HepG2 (cell line): ENCODE data around the gene BICDL2.

Source experiments
- BHLHE40 ChIP-seq: IDR thresholded peaks from 2 replicates; pipeline ENCODE4 v1.6.1; 2011; ENCODE audit warnings: low read length, improper control_type of control experiment
- JUN ChIP-seq: sonication (generic); formaldehyde crosslinking; IDR thresholded peaks from 2 replicates; pipeline ENCODE4 v1.4.0; 2020; ENCODE audit warnings: mild to moderate bottlenecking, missing genetic modification reagents
- PTBP1 ChIP-seq: fragments of 200-400 bp; formaldehyde crosslinking; IDR thresholded peaks from 2 replicates; pipeline ENCODE4 v1.6.1; 2018; ENCODE audit warnings: low read length, low read depth; ENCODE audit not compliant: poor library complexity, severe bottlenecking
- ZNF124 ChIP-seq: sonication (generic); formaldehyde crosslinking; IDR thresholded peaks from 2 replicates; pipeline ENCODE4 v1.4.0; 2020; ENCODE audit warnings: missing genetic modification reagents
- ZNF296 ChIP-seq: sonication (generic); formaldehyde crosslinking; conservative IDR thresholded peaks from 2 replicates; pipeline ENCODE4 v1.5.0; 2020; ENCODE audit warnings: mild to moderate bottlenecking, missing genetic modification reagents
- TF ChIP-seq, protein P1 (sequence below): sonication (generic); formaldehyde crosslinking; IDR thresholded peaks from 2 replicates; pipeline ENCODE4 v1.8.0; 2023; ENCODE audit warnings: mild to moderate bottlenecking, missing genetic modification reagents
- TF ChIP-seq, protein P2 (sequence below): IDR thresholded peaks from 2 replicates; pipeline ENCODE4 v1.6.1; 2016

DNA sequence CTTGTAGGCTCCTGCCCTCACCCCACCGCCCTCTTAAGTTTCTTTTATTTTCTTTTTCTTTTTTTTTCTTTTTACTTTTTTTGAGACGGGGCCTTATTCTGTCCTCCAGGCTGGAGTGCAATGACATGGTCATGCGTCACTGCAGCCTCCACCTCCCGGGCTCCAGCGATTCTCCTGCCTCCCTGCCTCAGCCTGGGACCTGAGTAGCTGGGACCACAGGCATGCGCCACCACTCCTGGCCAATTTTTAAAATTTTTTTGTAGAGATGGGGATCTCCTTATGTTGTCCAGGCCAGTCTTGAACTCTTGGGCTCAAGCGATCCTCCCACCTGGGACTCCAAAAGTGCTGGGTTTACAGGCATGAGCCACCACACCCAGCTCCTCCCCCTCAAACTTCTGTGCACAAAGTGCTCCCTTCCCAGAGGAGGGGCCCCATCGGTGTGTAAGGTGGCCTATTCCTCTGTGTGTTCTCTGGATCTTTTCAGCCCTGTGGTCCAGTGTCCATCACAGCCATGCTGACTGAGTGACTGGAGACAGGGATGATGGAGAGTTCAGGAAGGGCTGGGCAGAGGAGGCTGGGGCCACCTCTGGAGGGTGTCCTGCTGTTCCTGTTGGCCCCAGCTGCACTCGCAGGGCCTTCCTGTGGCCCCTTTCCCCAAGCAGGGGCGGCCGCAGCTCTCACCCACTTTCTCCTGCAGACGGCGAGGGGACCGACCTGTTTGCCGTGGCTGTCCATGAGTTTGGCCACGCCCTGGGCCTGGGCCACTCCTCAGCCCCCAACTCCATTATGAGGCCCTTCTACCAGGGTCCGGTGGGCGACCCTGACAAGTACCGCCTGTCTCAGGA, 19.8 kb upstream of the BICDL2 start:
- TF ChIP-seq PTBP1 (no peak), ZNF296 (no peak), JUN (CRISPR knock-in tag) (no peak), BHLHE40 (no peak), ZNF124 (CRISPR knock-in tag) (no peak)
- TF ChIP-seq, protein P1, sequence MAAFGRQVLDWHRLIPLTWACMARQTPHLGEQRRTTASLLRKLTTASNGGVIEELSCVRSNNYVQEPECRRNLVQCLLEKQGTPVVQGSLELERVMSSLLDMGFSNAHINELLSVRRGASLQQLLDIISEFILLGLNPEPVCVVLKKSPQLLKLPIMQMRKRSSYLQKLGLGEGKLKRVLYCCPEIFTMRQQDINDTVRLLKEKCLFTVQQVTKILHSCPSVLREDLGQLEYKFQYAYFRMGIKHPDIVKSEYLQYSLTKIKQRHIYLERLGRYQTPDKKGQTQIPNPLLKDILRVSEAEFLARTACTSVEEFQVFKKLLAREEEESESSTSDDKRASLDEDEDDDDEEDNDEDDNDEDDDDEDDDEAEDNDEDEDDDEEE (CRISPR knock-in tag), result no peak
- TF ChIP-seq, protein P2, sequence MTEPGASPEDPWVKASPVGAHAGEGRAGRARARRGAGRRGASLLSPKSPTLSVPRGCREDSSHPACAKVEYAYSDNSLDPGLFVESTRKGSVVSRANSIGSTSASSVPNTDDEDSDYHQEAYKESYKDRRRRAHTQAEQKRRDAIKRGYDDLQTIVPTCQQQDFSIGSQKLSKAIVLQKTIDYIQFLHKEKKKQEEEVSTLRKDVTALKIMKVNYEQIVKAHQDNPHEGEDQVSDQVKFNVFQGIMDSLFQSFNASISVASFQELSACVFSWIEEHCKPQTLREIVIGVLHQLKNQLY (CRISPR knock-in tag), result no peak
